ENCODE data around the gene CDHR2. TPM values are rescaled to one million over a fixed set of nuclear protein-coding genes. Genes with fewer than 3 reads are reported as not detected.

The CDHR2 gene
- total RNA-seq, 1 donor: not detected

GRCh38 chr5:176514244-176514950 lies 34.7 kb upstream of the CDHR2 start:
- no peak overlapping the region for H3K4me3 ChIP-seq (ENCODE audit: low read depth, low read length)
- DNase-seq (ENCODE audit: low read depth): no peak
- no peak for TF ChIP-seq CTCF (IDR thresholded peaks at IDR 0.05; ENCODE audit: insufficient read depth, low read depth, low read length)

GRCh38 chr5:176515396-176515795 lies 33.7 kb upstream of the CDHR2 start:
- no peak for TF ChIP-seq CTCF (IDR thresholded peaks at IDR 0.05; ENCODE audit: insufficient read depth, low read depth, low read length)
- DNase-seq (ENCODE audit: low read depth): no peak
- no peak overlapping the region for H3K4me3 ChIP-seq (ENCODE audit: low read depth, low read length)

GRCh38 chr5:176517053-176517661 lies 32.0 kb upstream of the CDHR2 start:
- H3K4me3 ChIP-seq (ENCODE audit: low read depth, low read length): no peak overlapping the region
- no peak for TF ChIP-seq CTCF (IDR thresholded peaks at IDR 0.05; ENCODE audit: insufficient read depth, low read depth, low read length)
- no peak for DNase-seq (ENCODE audit: low read depth)

GRCh38 chr5:176519810-176520720 lies 29.1 kb upstream of the CDHR2 start:
- no peak for TF ChIP-seq CTCF (IDR thresholded peaks at IDR 0.05; ENCODE audit: insufficient read depth, low read depth, low read length)
- no peak for DNase-seq (ENCODE audit: low read depth)
- no peak overlapping the region for H3K4me3 ChIP-seq (ENCODE audit: low read depth, low read length)

GRCh38 chr5:176521286-176521685 lies 27.9 kb upstream of the CDHR2 start:
- DNase-seq (ENCODE audit: low read depth): no peak

More at GRCh38 chr5:176521286-176521685, 27.9 kb upstream of the CDHR2 start:
- no peak overlapping the region for H3K4me3 ChIP-seq (ENCODE audit: low read depth, low read length)
- no peak for TF ChIP-seq CTCF (IDR thresholded peaks at IDR 0.05; ENCODE audit: insufficient read depth, low read depth, low read length)
